Measurements from ENCODE around the gene VCAN.

Gene VCAN

GRCh38 chr5:83547889-83548288 is 76.3 kb downstream of the VCAN start:
- TF ChIP-seq, protein P1, sequence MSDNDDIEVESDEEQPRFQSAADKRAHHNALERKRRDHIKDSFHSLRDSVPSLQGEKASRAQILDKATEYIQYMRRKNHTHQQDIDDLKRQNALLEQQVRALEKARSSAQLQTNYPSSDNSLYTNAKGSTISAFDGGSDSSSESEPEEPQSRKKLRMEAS (IDR thresholded peaks at IDR 0.05; ENCODE audit: low read depth, low read length): no peak
- no peak for TF ChIP-seq MYC (IDR thresholded peaks at IDR 0.05; ENCODE audit: low read depth, low read length)
- no peak for TF ChIP-seq POLR2A (IDR thresholded peaks at IDR 0.05; ENCODE audit: extremely low read depth, insufficient read length)
- H3K4me3 ChIP-seq (ENCODE audit: low read depth, low read length): no peak overlapping the region
- DNase-seq (ENCODE audit: low read depth): no peak

DNA sequence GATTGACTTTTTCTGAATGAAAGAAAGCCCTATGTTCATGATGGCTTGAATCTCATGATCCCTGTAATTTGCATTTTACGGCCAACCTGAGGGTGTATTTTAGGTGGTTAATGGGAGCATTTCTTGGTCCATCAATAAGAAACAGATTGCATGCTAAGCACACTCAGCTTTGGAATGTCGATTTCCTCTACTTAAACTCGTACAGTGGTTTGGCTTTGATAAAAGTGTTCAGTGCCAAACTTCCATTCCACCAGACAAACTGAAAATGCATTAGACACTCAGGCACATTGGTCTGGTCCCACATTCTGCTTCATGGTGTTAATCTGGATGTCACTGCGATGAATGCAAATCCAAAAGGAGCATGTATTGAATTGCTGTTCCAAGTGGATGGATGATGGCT is 77.0 kb downstream of the VCAN start:
- TF ChIP-seq, protein P2, sequence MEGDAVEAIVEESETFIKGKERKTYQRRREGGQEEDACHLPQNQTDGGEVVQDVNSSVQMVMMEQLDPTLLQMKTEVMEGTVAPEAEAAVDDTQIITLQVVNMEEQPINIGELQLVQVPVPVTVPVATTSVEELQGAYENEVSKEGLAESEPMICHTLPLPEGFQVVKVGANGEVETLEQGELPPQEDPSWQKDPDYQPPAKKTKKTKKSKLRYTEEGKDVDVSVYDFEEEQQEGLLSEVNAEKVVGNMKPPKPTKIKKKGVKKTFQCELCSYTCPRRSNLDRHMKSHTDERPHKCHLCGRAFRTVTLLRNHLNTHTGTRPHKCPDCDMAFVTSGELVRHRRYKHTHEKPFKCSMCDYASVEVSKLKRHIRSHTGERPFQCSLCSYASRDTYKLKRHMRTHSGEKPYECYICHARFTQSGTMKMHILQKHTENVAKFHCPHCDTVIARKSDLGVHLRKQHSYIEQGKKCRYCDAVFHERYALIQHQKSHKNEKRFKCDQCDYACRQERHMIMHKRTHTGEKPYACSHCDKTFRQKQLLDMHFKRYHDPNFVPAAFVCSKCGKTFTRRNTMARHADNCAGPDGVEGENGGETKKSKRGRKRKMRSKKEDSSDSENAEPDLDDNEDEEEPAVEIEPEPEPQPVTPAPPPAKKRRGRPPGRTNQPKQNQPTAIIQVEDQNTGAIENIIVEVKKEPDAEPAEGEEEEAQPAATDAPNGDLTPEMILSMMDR (IDR thresholded peaks at IDR 0.05; ENCODE audit: low read depth, low read length): no peak
- TF ChIP-seq, protein P1 (IDR thresholded peaks at IDR 0.05; ENCODE audit: low read depth, low read length): no peak
- TF ChIP-seq POLR2A (IDR thresholded peaks at IDR 0.05; ENCODE audit: extremely low read depth, insufficient read length) (no peak), MYC (IDR thresholded peaks at IDR 0.05; ENCODE audit: low read depth, low read length) (no peak)
- no peak overlapping the region for H3K4me3 ChIP-seq (ENCODE audit: low read depth, low read length)
- DNase-seq (ENCODE audit: low read depth): no peak

DNA sequence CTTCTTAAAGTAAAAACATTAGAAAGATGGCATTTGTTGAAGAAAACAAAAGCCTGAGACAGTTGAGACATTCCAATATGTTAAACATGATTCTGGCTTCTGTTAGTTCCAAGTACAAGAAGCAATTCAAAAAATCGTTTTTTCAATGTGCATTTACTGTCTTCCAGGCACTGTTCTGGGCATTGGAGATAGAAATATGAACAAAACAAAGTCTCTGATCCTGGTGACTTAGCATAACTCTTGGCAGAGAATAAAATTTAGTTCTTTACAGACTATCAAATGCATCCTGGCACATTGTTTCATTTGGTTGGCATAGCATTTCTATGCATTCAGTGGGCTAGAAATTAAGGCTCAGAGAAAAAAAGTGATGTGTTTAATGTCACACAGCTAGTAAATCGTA is 77.5 kb downstream of the VCAN start:
- TF ChIP-seq MYC (IDR thresholded peaks at IDR 0.05; ENCODE audit: low read depth, low read length) (no peak), POLR2A (IDR thresholded peaks at IDR 0.05; ENCODE audit: extremely low read depth, insufficient read length) (no peak)
- TF ChIP-seq, protein P1 (IDR thresholded peaks at IDR 0.05; ENCODE audit: low read depth, low read length): no peak
- TF ChIP-seq, protein P2 (IDR thresholded peaks at IDR 0.05; ENCODE audit: low read depth, low read length): no peak
- DNase-seq (ENCODE audit: low read depth): no peak
- no peak overlapping the region for H3K4me3 ChIP-seq (ENCODE audit: low read depth, low read length)

DNA sequence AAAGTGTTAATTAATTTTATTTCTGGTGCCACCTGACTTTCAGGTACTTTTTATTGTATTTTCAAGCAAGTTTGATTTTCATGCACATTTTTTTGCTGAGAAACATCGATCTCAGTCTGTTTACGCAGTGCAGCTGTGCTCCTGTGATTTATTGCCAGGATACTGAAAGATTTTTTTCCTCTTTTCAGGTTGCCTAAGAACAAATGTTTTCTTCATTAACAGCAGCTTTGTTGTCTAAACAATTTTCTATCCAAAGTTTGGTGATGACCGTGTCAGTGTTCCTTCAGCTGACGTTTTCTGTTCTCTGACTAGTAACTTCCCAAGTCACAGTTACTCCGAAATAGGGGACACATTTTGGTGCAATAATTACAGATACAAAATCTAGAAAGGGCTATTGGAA is 78.1 kb downstream of the VCAN start:
- TF ChIP-seq POLR2A (IDR thresholded peaks at IDR 0.05; ENCODE audit: extremely low read depth, insufficient read length) (no peak), MYC (IDR thresholded peaks at IDR 0.05; ENCODE audit: low read depth, low read length) (no peak)
- TF ChIP-seq, protein P2 (IDR thresholded peaks at IDR 0.05; ENCODE audit: low read depth, low read length): no peak
- TF ChIP-seq, protein P1 (IDR thresholded peaks at IDR 0.05; ENCODE audit: low read depth, low read length): no peak
- no peak overlapping the region for H3K4me3 ChIP-seq (ENCODE audit: low read depth, low read length)
- DNase-seq (ENCODE audit: low read depth): no peak

DNA sequence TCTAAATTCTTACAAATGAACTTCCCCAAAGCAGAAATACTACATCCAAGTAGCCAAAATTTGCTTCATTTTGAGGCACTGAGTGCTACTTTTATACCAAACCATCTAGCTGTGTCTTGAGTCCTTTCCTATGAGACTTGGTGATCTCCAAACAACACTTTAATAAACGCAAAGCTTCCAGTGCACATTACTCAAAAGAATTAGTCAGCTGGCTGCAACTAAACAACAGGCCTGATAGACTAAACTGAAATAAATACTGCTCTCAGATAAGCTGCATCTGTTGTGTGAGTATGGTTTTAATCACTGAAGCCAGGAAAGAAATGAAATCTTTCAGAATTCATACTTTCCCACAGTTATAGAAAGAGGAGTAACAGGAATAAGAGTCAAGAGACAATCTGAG is 80.3 kb downstream of the VCAN start:
- no peak overlapping the region for H3K4me3 ChIP-seq (ENCODE audit: low read depth, low read length)
- TF ChIP-seq, protein P2 (IDR thresholded peaks at IDR 0.05; ENCODE audit: low read depth, low read length): no peak
- TF ChIP-seq POLR2A (IDR thresholded peaks at IDR 0.05; ENCODE audit: extremely low read depth, insufficient read length): no peak
- DNase-seq (ENCODE audit: low read depth): no peak

DNA sequence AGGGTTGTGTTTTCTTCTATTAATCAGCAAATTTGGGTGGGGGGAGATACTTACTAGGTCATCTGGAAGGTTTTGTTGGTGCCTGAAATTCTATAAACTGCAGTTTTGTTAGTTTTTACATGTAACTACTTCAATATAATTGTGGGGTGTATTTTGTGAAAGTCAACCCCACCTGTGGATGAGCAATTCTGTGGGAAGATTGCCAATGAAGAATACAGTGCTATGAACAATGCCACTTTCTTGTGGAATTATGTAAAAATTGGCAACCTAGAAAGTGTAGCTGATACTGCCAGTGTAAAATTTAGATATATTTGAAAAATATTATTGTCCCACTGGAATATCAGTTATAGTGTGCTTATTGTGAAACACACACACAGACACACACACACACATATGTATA is 80.7 kb downstream of the VCAN start:
- TF ChIP-seq POLR2A (IDR thresholded peaks at IDR 0.05; ENCODE audit: extremely low read depth, insufficient read length) (no peak), MYC (IDR thresholded peaks at IDR 0.05; ENCODE audit: low read depth, low read length) (no peak)
- TF ChIP-seq, protein P1 (IDR thresholded peaks at IDR 0.05; ENCODE audit: low read depth, low read length): no peak
- TF ChIP-seq, protein P2 (IDR thresholded peaks at IDR 0.05; ENCODE audit: low read depth, low read length): no peak
- H3K4me3 ChIP-seq (ENCODE audit: low read depth, low read length): no peak overlapping the region
- DNase-seq (ENCODE audit: low read depth): no peak

All from NB4 (cell line).